KBM-7 (cell line): ENCODE data around the gene KAZN.
"Not testable (repeated sequence)": the region's sequence is repeated elsewhere in the genome, so short reads cannot be mapped to it uniquely, and the experiment has no call there.

Experiments used
- DNase-seq: peaks from one replicate; pipeline ENCODE4 v3.0.0-alpha.2; 2015
- in situ Hi-C: fragments of 300-500 bp; cut with MboI; formaldehyde crosslinking; loops from 2 replicates; pipeline ENCODE4 v1.14.3; 2020; ENCODE audit warnings: low sequenced_read_pairs, low pct_unique_long_range_greater_than_20kb, mixed read lengths

The KAZN gene

GRCh38 chr1:15031251-15031933 is 432.9 kb downstream of the KAZN start:
- in situ Hi-C loops, result loop anchor here (25.0 kb wide), 1 partner anchor 469 kb away; no protein-coding TSS in a partner anchor
- no peak for DNase-seq

DNA sequence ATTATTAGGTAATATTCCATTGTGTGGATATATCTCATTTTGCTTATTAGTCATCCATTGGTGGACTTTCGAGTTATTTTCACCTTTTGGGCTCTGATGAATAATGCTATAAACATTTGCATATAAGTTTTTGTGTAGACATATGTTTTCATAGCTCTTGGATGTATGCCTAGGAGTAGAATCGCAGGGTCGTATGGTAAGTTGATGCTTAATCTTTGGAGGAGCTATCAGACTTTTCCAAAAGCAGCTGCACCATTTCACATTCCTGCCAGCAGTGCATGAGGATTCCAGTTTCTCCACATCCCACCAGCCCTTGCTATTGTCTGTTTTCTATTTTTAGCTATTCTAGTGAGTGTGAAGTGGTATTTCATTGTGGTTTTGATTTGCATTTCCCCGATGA is 434.8 kb downstream of the KAZN start:
- DNase-seq, result no peak
- in situ Hi-C loops, result loop anchor here (25.0 kb wide), 1 partner anchor 471 kb away; no protein-coding TSS in a partner anchor

DNA sequence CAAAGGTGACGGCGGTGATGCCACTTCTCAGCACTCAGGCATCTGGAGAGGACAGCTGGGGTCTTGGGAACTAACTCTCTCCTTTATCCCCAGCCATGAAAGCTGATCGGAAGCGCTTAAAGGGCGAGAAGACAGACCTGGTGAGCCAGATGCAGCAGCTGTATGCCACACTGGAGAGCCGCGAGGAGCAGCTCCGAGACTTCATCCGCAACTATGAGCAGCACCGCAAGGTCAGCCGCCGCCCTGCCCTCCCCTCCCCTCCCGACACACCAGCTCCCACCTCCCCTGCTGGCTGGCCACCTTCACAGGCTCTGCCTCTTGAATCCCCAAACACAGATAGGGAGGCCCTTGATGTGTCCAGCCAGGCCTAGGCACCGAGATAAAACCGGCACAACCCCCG is 436.2 kb downstream of the KAZN start:
- in situ Hi-C loops, result loop anchor here (25.0 kb wide), 1 partner anchor 472 kb away; no protein-coding TSS in a partner anchor
- DNase-seq, result no peak

- in situ Hi-C loops, result loop anchor here (25.0 kb wide), 1 partner anchor 473 kb away; no protein-coding TSS in a partner anchor
- no peak for DNase-seq
These were observed 436.8 kb downstream of the KAZN start for GRCh38 chr1:15035236-15035635.

DNA sequence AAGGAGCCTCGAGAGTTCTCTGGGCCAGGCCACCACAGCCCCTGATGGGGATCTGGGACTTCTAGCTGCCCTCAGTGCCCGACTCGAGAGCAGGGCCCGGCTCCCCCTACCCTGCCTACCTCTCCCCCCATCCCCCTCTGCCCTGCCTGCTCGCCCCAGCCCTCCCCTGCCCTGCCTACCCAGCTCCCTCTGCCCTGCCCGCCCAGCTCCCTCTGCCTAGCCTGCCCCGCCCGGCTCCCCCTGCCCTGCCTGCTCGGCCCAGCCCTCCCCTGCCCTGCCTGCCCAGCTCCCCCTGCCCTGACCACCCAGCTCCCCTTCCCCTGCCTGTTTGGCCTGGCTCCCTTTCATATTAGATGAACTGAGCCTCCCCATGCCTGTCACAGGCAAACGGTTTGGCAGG is 437.6 kb downstream of the KAZN start:
- no peak for DNase-seq
- in situ Hi-C loops, result loop anchor here (25.0 kb wide), 1 partner anchor 474 kb away; no protein-coding TSS in a partner anchor

- DNase-seq, result peak; percentile 66
- in situ Hi-C loops, result loop anchor here (25.0 kb wide), 1 partner anchor 476 kb away; no protein-coding TSS in a partner anchor
These were observed 439.9 kb downstream of the KAZN start for GRCh38 chr1:15038232-15039016.

GRCh38 chr1:15039017-15039648 is 440.6 kb downstream of the KAZN start:
- in situ Hi-C loops, result loop anchor here (25.0 kb wide), 1 partner anchor 477 kb away; no protein-coding TSS in a partner anchor
- DNase-seq, result no peak

GRCh38 chr1:15039901-15040300 is 441.4 kb downstream of the KAZN start:
- no peak for DNase-seq
- in situ Hi-C loops, result loop anchor here (25.0 kb wide), 1 partner anchor 478 kb away; no protein-coding TSS in a partner anchor

DNA sequence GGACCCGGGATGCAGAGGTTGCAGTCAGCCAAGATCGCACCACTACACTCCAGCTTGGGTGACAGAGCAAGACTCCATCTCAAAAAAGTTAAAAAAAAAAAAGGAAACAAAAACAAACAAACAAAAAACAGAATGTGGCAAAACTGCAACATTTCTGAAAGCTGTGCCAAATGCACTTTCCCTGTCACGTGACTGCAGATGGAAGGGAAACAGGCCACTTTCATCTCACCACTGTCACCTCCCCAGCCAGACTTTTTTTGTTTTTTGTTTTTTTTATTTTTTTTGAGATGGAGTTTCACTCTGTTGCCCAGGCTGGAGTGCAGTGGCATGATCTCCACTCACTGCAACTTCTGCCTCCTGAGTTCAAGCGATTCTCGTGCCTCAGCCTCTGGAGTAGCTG is 442.2 kb downstream of the KAZN start:
- in situ Hi-C loops, result loop anchor here (25.0 kb wide), 1 partner anchor 478 kb away; no protein-coding TSS in a partner anchor
- not testable (repeated sequence) for DNase-seq

GRCh38 chr1:15042866-15043265 is 444.4 kb downstream of the KAZN start:
- DNase-seq, result no peak
- in situ Hi-C loops, result loop anchor here (25.0 kb wide), 1 partner anchor 481 kb away; no protein-coding TSS in a partner anchor

GRCh38 chr1:15043934-15044333 is 445.4 kb downstream of the KAZN start:
- DNase-seq, result no peak
- in situ Hi-C loops, result loop anchor here (25.0 kb wide), 1 partner anchor 482 kb away; no protein-coding TSS in a partner anchor

GRCh38 chr1:15045123-15045522 is 446.6 kb downstream of the KAZN start:
- DNase-seq, result no peak
- in situ Hi-C loops, result loop anchor here (25.0 kb wide), 1 partner anchor 483 kb away; no protein-coding TSS in a partner anchor

DNA sequence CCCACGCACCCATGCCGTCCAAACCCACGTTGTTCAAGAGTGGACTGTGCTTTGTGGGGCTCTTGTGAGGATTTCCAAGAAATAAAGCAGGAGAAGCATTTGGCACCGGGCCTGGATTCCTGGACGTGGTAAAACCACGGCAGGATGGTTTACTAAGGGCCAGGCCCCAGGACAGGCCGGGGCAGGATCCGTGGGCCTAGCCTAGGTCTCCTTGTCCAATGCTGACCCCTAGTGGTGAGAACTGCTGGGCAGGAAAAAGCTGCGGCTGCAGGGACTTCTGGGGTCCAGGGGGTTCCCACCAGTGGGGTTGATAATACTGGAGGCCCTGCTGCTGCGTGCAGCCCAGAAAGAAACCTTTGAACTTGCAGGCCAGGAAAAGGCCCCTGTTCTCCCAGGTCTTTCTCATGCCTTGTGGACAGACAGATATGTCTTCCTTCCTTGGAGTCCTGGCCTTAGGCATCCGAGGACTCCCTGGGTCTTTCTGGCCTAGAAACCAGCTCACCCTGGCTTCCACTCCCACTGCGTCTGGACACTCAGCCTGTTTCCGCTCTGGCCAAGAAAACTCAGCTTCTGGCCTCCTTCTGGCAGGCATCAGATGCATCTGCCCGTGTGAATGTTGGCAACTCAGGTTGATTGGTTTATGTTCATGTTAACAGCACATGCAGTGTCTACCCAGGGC is 448.1 kb downstream of the KAZN start:
- peak; percentile 70 for DNase-seq
- in situ Hi-C loops, result loop anchor here (25.0 kb wide), 1 partner anchor 484 kb away; no protein-coding TSS in a partner anchor

DNA sequence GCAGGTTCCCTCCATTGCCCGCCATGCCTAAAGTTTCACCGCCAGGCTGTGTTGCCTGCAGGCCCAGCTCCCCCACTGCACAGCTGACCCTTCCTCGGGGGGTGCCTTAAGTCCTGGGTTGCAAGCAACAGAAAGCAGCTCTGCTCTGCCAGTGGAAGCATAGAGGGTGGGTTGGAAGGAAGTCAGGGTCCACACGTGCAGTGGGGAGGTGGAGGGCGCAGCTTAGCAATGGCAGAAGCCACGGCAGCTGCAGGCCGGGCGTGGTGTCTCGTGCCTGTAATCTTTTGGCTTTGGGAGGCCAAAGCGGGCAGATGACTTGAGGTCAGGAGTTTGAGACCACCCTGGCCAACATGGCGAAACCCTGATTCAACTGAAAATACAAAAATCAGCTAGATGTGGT is 448.8 kb downstream of the KAZN start:
- in situ Hi-C loops, result loop anchor here (25.0 kb wide), 1 partner anchor 485 kb away; no protein-coding TSS in a partner anchor
- DNase-seq, result no peak

DNA sequence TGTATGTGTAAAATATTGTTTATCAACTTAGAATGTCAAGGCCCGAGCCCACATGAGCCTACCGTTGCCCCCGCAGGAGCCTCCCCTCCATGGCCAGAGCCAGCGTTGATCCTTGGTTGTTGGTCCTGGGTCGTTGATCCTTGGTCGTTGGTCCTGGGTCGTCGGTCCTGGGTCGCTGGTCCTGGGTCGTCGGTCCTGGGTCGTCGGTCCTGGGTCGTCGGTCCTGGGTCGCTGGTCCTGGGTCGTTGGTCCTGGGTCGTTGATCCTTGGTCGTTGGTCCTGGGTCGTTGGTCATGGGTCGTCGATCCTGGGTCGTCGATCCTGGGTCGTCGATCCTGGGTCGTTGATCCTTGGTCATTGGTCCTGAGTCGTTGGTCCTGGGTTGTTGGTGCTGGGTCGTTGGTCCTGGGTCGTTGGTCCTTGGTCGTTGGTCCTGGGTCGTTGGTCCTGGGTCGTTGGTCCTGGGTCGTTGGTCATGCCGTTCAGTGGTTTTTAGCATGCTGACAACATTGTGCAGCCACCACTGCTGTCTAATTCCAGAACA is 450.0 kb downstream of the KAZN start:
- in situ Hi-C loops, result loop anchor here (25.0 kb wide), 1 partner anchor 486 kb away; no protein-coding TSS in a partner anchor
- no peak for DNase-seq

GRCh38 chr1:15049067-15049466 is 450.6 kb downstream of the KAZN start:
- DNase-seq, result no peak
- in situ Hi-C loops, result loop anchor here (25.0 kb wide), 1 partner anchor 487 kb away; no protein-coding TSS in a partner anchor

GRCh38 chr1:15051882-15052528 is 453.5 kb downstream of the KAZN start:
- in situ Hi-C loops, result no loop called here
- DNase-seq, result no peak

DNA sequence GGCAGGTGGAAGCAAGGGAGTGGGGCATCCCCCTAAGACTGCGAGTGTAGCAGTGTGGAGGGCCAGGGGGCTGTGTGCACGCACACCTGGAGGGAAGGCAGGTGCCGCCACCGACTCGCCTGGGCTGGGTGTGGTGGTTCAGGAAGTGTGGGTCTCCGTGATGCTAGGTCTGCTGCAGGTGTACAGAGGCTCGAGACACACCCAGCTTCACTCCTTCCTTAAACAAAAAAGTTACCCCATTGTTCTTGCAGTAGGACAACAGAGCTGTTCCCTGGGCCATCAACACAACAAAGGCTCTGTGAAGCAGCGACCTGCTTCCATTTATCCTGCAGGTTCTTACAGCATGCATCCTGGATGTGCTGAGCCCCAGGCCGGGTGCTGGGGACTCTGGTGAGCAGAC is 454.7 kb downstream of the KAZN start:
- in situ Hi-C loops, result no loop called here
- no peak for DNase-seq
